Kidney (tissue), 14 donors: ENCODE data around the gene DIP2A. TPM values are rescaled to one million over a fixed set of nuclear protein-coding genes. Genes with fewer than 3 reads are reported as not detected.
"Not testable (repeated sequence)": the region's sequence is repeated elsewhere in the genome, so short reads cannot be mapped to it uniquely, and the experiment has no call there.

Experiments
- DNase-seq, 5 donors: peaks; one replicate each; pipeline ENCODE4 v3.0.0-alpha.2; 2013 to 2020
- FAIRE-seq: peaks from 2 replicates; lab custom pipeline; 2012; peaks lifted over from hg19 to GRCh38; lab: Jason Lieb, UNC
- H3K27ac ChIP-seq, 2 donors: one replicate each; pipeline ENCODE4 v1.7.0; 2013; ENCODE audit warnings: low read depth in 2 of 2, low read length in 2 of 2, inconsistent platforms in 1 of 2
- H3K27me3 ChIP-seq: one replicate; pipeline ENCODE4 v1.7.1; 2013; ENCODE audit warnings: low read length, inconsistent platforms; ENCODE audit not compliant: control insufficient read depth, insufficient read depth
- H3K36me3 ChIP-seq, 3 donors: one replicate each; pipeline versions ENCODE4 v1.7.0 to v1.7.1; 2013; ENCODE audit warnings: low read length in 3 of 3, control low read depth in 1 of 3, inconsistent platforms in 1 of 3; ENCODE audit not compliant: insufficient read depth in 3 of 3, control insufficient read depth in 2 of 3
- H3K4me1 ChIP-seq, 3 donors: one replicate each; pipeline versions ENCODE4 v1.7.0 to v1.7.1; 2013; ENCODE audit warnings: low read length in 3 of 3, inconsistent platforms in 1 of 3, low read depth in 1 of 3; ENCODE audit not compliant: control insufficient read depth in 2 of 3, insufficient read depth in 2 of 3
- H3K4me3 ChIP-seq, 3 donors: one replicate each; pipeline versions ENCODE4 v1.7.0 to v1.8.1; 2013; ENCODE audit warnings: low read length in 3 of 3, control low read depth in 1 of 3, inconsistent platforms in 1 of 3
- H3K9ac ChIP-seq, 3 donors: one replicate each; pipeline versions ENCODE4 v1.7.0 to v1.7.1; 2013; ENCODE audit warnings: low read length in 3 of 3, control low read depth in 1 of 3, inconsistent platforms in 1 of 3
- H3K9me3 ChIP-seq, 3 donors: one replicate each; pipeline versions ENCODE4 v1.7.0 to v1.7.1; 2013; ENCODE audit warnings: low read length in 3 of 3, control low read depth in 1 of 3, inconsistent platforms in 1 of 3; ENCODE audit not compliant: control insufficient read depth in 2 of 3, insufficient read depth in 1 of 3
- intact Hi-C: fragments of 100-400 bp; cut with DNase I; formaldehyde crosslinking; loops from one replicate; pipeline ENCODE4 v1.11.1; 2022
- polyA plus RNA-seq: library from polyadenylated mRNA; stranded (reverse); fragments of 350-450 nt; fragmentation: Illumina TruSeq; extraction: RNeasy Lipid Tissue Mini Kit (QIAGEN cat#74804); gene quantifications from one replicate; pipeline ENCODE4 v1.2.3, GENCODE V29; 2014; ENCODE audit warnings: low read depth, low replicate concordance; ENCODE audit not compliant: insufficient read depth
- total RNA-seq: library from RNA; stranded (reverse); fragmentation: NEBNext Ultra II Directional; extraction: Animal tissue kit (Norgen Biotek cat#: 25700); gene quantifications from one replicate; pipeline ENCODE4 v1.2.1, GENCODE V29; 2021
- TF ChIP-seq, protein P1 (sequence below): IDR thresholded peaks from 3 replicates; pipeline ENCODE4 v1.5.1; 2012; ENCODE audit warnings: mild to moderate bottlenecking, moderate library complexity, borderline replicate concordance; ENCODE audit not compliant: insufficient read depth; ENCODE audit errors: extremely low read depth
- donor health status: control.
- donor health status: control.
- donor health status: control.
- donor health status: control.
- donor health status: control.
- donor health status: DM: yes; HTN: yes; CAD: no.
- donor health status: Normal renal cell carcinoma (clear cell type).

Gene DIP2A
- total and polyA plus RNA-seq, 2 donors from 2014 or later: 8.7 to 36.5 TPM

DNA sequence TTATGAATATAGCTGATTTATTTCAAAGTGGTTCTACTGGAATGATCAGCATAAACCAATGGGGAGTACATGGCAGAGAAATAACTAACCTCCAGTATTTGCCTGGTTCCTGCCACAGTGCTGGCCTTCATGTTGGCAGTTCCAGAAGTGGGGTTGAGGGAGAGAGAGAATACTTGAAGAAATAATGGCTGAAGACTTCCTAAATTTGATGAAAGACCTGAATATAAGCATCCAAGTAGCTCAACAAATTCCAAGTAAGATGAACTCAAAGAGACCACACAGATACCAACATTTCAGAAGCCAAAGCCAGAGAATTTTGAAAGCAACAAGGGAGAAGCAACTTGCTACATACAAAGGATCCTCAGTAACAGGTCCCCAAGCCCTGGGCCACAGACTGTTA is 111.9 kb downstream of the DIP2A start:
- no peaks in the 10 kb centered on the region for H3K4me1 ChIP-seq
- H3K36me3 ChIP-seq: peaks cover 13 to 30% (median 25%) of the 10 kb centered on the region in 3 donors
- no peak overlapping the region for H3K9ac ChIP-seq
- DNase-seq (no peak), FAIRE-seq (no peak)
- TF ChIP-seq, protein P1, sequence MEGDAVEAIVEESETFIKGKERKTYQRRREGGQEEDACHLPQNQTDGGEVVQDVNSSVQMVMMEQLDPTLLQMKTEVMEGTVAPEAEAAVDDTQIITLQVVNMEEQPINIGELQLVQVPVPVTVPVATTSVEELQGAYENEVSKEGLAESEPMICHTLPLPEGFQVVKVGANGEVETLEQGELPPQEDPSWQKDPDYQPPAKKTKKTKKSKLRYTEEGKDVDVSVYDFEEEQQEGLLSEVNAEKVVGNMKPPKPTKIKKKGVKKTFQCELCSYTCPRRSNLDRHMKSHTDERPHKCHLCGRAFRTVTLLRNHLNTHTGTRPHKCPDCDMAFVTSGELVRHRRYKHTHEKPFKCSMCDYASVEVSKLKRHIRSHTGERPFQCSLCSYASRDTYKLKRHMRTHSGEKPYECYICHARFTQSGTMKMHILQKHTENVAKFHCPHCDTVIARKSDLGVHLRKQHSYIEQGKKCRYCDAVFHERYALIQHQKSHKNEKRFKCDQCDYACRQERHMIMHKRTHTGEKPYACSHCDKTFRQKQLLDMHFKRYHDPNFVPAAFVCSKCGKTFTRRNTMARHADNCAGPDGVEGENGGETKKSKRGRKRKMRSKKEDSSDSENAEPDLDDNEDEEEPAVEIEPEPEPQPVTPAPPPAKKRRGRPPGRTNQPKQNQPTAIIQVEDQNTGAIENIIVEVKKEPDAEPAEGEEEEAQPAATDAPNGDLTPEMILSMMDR: no peak
- no peak overlapping the region for H3K4me3 ChIP-seq
- H3K27ac ChIP-seq: no peak overlapping the region
- intact Hi-C loops: no loop called here
- peaks cover 0 to 5% (median 0%) of the 10 kb centered on the region in 3 donors for H3K9me3 ChIP-seq
- H3K27me3 ChIP-seq: no peaks in the 10 kb centered on the region

DNA sequence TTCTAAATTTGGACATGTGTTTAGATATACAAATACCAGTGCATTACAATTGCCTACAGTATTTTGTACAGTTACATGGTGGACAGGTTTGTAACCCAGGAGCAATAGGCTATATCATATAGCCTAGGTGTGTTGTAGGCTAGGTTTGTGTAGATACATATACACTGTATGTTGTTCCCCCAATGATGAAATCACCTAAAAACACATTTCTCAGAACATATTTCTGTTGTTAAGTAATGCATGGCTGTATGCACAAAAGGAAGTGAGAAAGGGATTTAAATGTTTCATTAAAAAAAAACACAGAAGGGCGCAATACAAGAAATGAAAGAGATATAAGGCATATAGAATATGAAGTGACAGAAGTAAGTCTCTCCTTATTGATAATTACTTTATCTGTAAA is 114.2 kb downstream of the DIP2A start:
- no peak overlapping the region for H3K27ac ChIP-seq
- intact Hi-C loops: no loop called here
- no peak overlapping the region for H3K9ac ChIP-seq
- no peaks in the 10 kb centered on the region for H3K27me3 ChIP-seq
- H3K4me3 ChIP-seq: no peak overlapping the region
- no peak for FAIRE-seq
- TF ChIP-seq, protein P1: no peak
- no peak for DNase-seq
- H3K9me3 ChIP-seq: peaks cover 0 to 17% (median 0%) of the 10 kb centered on the region in 3 donors
- no peaks in the 10 kb centered on the region for H3K4me1 ChIP-seq
- peaks cover 9 to 14% (median 13%) of the 10 kb centered on the region in 3 donors for H3K36me3 ChIP-seq

DNA sequence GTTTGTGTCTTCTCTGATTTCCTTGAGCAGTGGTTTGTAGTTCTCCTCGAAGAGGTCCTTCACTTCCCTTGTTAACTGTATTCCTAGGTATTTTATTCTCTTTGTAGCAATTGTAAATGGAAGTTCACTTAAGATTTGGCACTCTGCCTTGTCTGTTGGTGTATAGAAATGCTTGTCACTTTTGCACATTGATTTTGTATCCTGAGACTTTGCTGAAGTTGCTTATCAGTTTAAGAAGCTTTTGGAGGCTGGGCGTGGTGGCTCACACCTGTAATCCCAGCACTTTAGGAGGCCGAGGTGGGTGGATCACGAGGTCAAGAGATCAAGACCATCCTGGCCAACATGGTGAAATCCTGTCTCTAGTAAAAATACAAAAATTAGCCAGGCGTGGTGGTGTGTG is 119.1 kb downstream of the DIP2A start:
- H3K9ac ChIP-seq, H3K27ac ChIP-seq, DNase-seq, intact Hi-C loops, H3K36me3 ChIP-seq, H3K27me3 ChIP-seq, H3K4me3 ChIP-seq, H3K4me1 ChIP-seq, FAIRE-seq: not testable (repeated sequence)
- peaks cover 0 to 35% (median 1%) of the 10 kb centered on the region in 3 donors for H3K9me3 ChIP-seq

DNA sequence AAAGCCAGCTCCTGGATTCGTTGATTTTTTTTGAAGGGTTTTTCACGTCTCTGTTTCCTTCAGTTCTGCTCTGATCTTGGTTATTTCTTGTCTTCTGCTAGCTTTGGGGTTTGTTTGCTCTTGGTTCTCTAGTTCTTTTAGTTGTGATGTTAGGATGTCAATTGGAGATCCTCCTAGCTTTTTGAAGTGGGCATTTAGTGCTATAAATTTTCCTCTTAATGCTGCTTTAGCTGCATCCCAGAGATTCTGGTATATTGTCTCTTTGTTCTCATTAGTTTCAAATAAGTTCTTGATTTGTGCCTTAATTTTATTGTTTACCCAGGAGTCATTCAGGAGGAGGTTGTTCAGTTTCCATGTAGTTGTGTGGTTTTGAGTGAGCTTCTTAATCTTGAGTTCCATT is 120.7 kb downstream of the DIP2A start:
- peaks cover 0 to 37% (median 1%) of the 10 kb centered on the region in 3 donors for H3K9me3 ChIP-seq
- FAIRE-seq, H3K27me3 ChIP-seq, H3K36me3 ChIP-seq, DNase-seq, H3K9ac ChIP-seq, H3K27ac ChIP-seq, H3K4me3 ChIP-seq, H3K4me1 ChIP-seq, intact Hi-C loops: not testable (repeated sequence)
